IMR-90 (cell line): Measurements from ENCODE around the gene HLA-C. TPM values are rescaled to one million over a fixed set of nuclear protein-coding genes. Genes with fewer than 3 reads are reported as not detected.

ENCODE experiments used
- ATAC-seq: fragments of 200-7000 bp; cut with Tn5 transposase; 2 replicates; pipeline ENCODE4 v1.9.1; 2020; ENCODE audit warnings: low read depth, mild to moderate bottlenecking, moderate library complexity
- BruUV-seq: library from RNA; stranded (reverse); fragments of 400-500 nt; replicated peaks from 2 replicates; lab custom pipeline; 2021; lab: Mats Ljungman, UMichigan
- CTCF ChIA-PET: fragments of 300-600 bp; formaldehyde crosslinking; extraction: SDS; loops from one replicate; lab custom pipeline; 2021; ENCODE audit warnings: antibody characterized with exemption; lab: Yijun Ruan, JAX
- POLR2A ChIA-PET: fragments of 300-600 bp; sonication (Branson Sonifier 250); formaldehyde crosslinking; loops from one replicate; lab custom pipeline; 2022; ENCODE audit warnings: antibody characterized with exemption; ENCODE audit not compliant: unreplicated experiment; lab: Charles Lee
- DNase-seq: peaks from one replicate; pipeline ENCODE4 v3.0.0; 2013
- H2AFZ ChIP-seq: replicated peaks from 2 replicates; pipeline ENCODE3; 2013; ENCODE audit warnings: low read length, mild to moderate bottlenecking; ENCODE audit not compliant: poor library complexity
- H2AK5ac ChIP-seq: 2 replicates; pipeline ENCODE4 v1.6.1; 2013; ENCODE audit warnings: low read depth, low read length, inconsistent platforms
- H2AK9ac ChIP-seq: replicated peaks from 2 replicates; pipeline ENCODE3; 2013; ENCODE audit warnings: mild to moderate bottlenecking, low read depth, low read length, moderate library complexity; ENCODE audit not compliant: poor library complexity
- H2BK120ac ChIP-seq: 2 replicates; pipeline ENCODE4 v1.6.1; 2013; ENCODE audit warnings: low read depth, low read length, inconsistent platforms
- H2BK15ac ChIP-seq: 3 replicates; pipeline ENCODE4 v1.6.1; 2013; ENCODE audit warnings: low read depth, low read length, inconsistent platforms
- H2BK20ac ChIP-seq: 2 replicates; pipeline ENCODE4 v1.6.1; 2013; ENCODE audit warnings: low read depth, mild to moderate bottlenecking, inconsistent platforms, low read length, moderate library complexity
- H2BK5ac ChIP-seq: 2 replicates; pipeline ENCODE4 v1.6.1; 2013; ENCODE audit warnings: mild to moderate bottlenecking, low read depth, low read length, inconsistent platforms; ENCODE audit not compliant: poor library complexity, severe bottlenecking
- H3K14ac ChIP-seq: replicated peaks from 2 replicates; pipeline ENCODE4 v1.6.1; 2013; ENCODE audit warnings: low read depth, low read length, inconsistent platforms
- H3K18ac ChIP-seq: 2 replicates; pipeline ENCODE4 v1.6.1; 2013; ENCODE audit warnings: low read depth, low read length, control low read depth
- H3K23ac ChIP-seq: 2 replicates; pipeline ENCODE4 v1.6.1; 2013; ENCODE audit warnings: low read depth, low read length, inconsistent platforms
- H3K27ac ChIP-seq: 2 replicates; pipeline ENCODE4 v1.5.1; 2013; ENCODE audit warnings: mild to moderate bottlenecking, control low read depth, low read length; ENCODE audit not compliant: insufficient read depth
- H3K27me3 ChIP-seq: 2 replicates; pipeline ENCODE4 v1.6.1; 2013; ENCODE audit warnings: low read length; ENCODE audit not compliant: control insufficient read depth, insufficient read depth
- H3K36me3 ChIP-seq: 2 replicates; pipeline ENCODE4 v1.6.1; 2013; ENCODE audit warnings: low read length, mixed read lengths; ENCODE audit not compliant: control insufficient read depth, insufficient read depth
- H3K4ac ChIP-seq: 2 replicates; pipeline ENCODE4 v1.6.1; 2013; ENCODE audit warnings: low read depth, low read length, inconsistent platforms
- H3K4me1 ChIP-seq: 2 replicates; pipeline ENCODE4 v1.6.1; 2013; ENCODE audit warnings: low read length, mixed read lengths; ENCODE audit not compliant: control insufficient read depth, insufficient read depth
- H3K4me2 ChIP-seq: 2 replicates; pipeline ENCODE4 v1.6.1; 2013; ENCODE audit warnings: low read depth, mild to moderate bottlenecking, control low read depth, low read length, moderate library complexity
- H3K4me3 ChIP-seq: 2 replicates; pipeline ENCODE4 v1.5.1; 2013; ENCODE audit warnings: low read depth, mild to moderate bottlenecking, control low read depth, low read length, moderate library complexity; ENCODE audit not compliant: insufficient read depth
- H3K56ac ChIP-seq: 2 replicates; pipeline ENCODE4 v1.6.1; 2013; ENCODE audit warnings: low read length, inconsistent platforms; ENCODE audit not compliant: insufficient read depth; ENCODE audit errors: extremely low read depth
- H3K79me1 ChIP-seq, 2 experiments: 2 replicates each; pipeline ENCODE4 v1.6.1; 2013; ENCODE audit warnings: low read length in 2 of 2, inconsistent platforms in 1 of 2, low read depth in 1 of 2
- H3K9ac ChIP-seq: 2 replicates; pipeline ENCODE4 v1.6.1; 2013; ENCODE audit warnings: low read depth, low read length, control low read depth
- H3K9me1 ChIP-seq: 2 replicates; pipeline ENCODE4 v1.6.1; 2013; ENCODE audit warnings: low read length, inconsistent platforms; ENCODE audit not compliant: insufficient read depth
- H3K9me3 ChIP-seq: 2 replicates; pipeline ENCODE4 v1.6.1; 2013; ENCODE audit warnings: low read length; ENCODE audit not compliant: control insufficient read depth, insufficient read depth
- H4K20me1 ChIP-seq: 2 replicates; pipeline ENCODE4 v1.6.1; 2013; ENCODE audit warnings: low read length, inconsistent platforms; ENCODE audit not compliant: insufficient read depth
- H4K5ac ChIP-seq: 2 replicates; pipeline ENCODE4 v1.6.1; 2013; ENCODE audit warnings: mild to moderate bottlenecking, low read depth, low read length, control low read depth
- H4K8ac ChIP-seq, 2 experiments: 2 replicates each; pipeline ENCODE4 v1.6.1; 2013; ENCODE audit warnings: low read depth in 2 of 2, low read length in 2 of 2, control low read depth in 1 of 2, inconsistent platforms in 1 of 2
- H4K91ac ChIP-seq: 2 replicates; pipeline ENCODE4 v1.6.1; 2013; ENCODE audit warnings: low read depth, low read length, inconsistent platforms; ENCODE audit not compliant: insufficient read depth
- BHLHE40 ChIP-seq: fragments of 150-350 bp; IDR thresholded peaks from 2 replicates; pipeline ENCODE4 v1.6.1; 2016; ENCODE audit warnings: mild to moderate bottlenecking, low read depth, low read length
- CEBPB ChIP-seq: IDR thresholded peaks from 2 replicates; pipeline ENCODE4 v1.6.1; 2012; ENCODE audit warnings: low read depth, low read length, improper control_type of control experiment
- MAZ ChIP-seq: IDR thresholded peaks from 2 replicates; pipeline ENCODE4 v1.6.1; 2012; ENCODE audit warnings: low read depth, mild to moderate bottlenecking, low read length, improper control_type of control experiment, moderate library complexity, borderline replicate concordance
- MXI1 ChIP-seq: IDR thresholded peaks from 2 replicates; pipeline ENCODE4 v1.6.1; 2012; ENCODE audit warnings: low read depth, mild to moderate bottlenecking, low read length, moderate library complexity, borderline replicate concordance
- NFE2L2 ChIP-seq: fragments of 150-350 bp; IDR thresholded peaks from 2 replicates; pipeline ENCODE4 v1.6.1; 2016; ENCODE audit warnings: low read depth, mild to moderate bottlenecking, low read length
- RFX5 ChIP-seq: IDR thresholded peaks from 2 replicates; pipeline ENCODE4 v1.8.0; 2012; ENCODE audit warnings: low read depth, mild to moderate bottlenecking, low read length, moderate library complexity
- USF2 ChIP-seq: fragments of 150-350 bp; IDR thresholded peaks from 2 replicates; pipeline ENCODE4 v1.6.1; 2017; ENCODE audit warnings: mild to moderate bottlenecking, antibody characterized with exemption, low read length, low read depth
- WGBS, 2 experiments: methylation state at CpG; one replicate each; pipeline versions ENCODE4 v1.1.5 to v1.1.7; 2013; ENCODE audit warnings: missing lambda C conversion rate in 2 of 2; ENCODE audit not compliant: insufficient read length in 1 of 2; ENCODE audit errors: extremely low coverage in 2 of 2; 5-methylcytosine and 5-hydroxymethylcytosine counted together
- dilution Hi-C: fragments of 300-500 bp; cut with HindIII; formaldehyde crosslinking; loops from one replicate; pipeline ENCODE4 v1.14.3; 2018; ENCODE audit warnings: low sequenced_read_pairs; ENCODE audit not compliant: unreplicated experiment
- in situ Hi-C: fragments of 300-500 bp; cut with MboI; formaldehyde crosslinking; loops from 3 replicates; pipeline ENCODE4 v1.14.3; 2019; ENCODE audit warnings: low sequenced_read_pairs, inconsistent platforms, mixed read lengths
- intact Hi-C: fragments of 100-400 bp; cut with micrococcal nuclease; formaldehyde crosslinking; loops from 2 replicates; pipeline ENCODE4 v1.10.0; 2022
- polyA plus RNA-seq, 3 experiments: library from polyadenylated mRNA; depleted of rRNA; stranded (reverse); fragments of >200 nt; gene quantifications; 2 replicates each; pipeline ENCODE4 v1.2.3, GENCODE V29; 2012; ENCODE audit warnings: low replicate concordance in 1 of 3
- total RNA-seq: library from RNA; depleted of rRNA; stranded (reverse); fragments of >200 nt; gene quantifications from 2 replicates; pipeline ENCODE4 v1.2.3, GENCODE V29; 2012
- TF ChIP-seq, protein P1 (sequence below): conservative IDR thresholded peaks from 2 replicates; pipeline ENCODE4 v1.5.1; 2012; ENCODE audit warnings: mild to moderate bottlenecking, low read depth, low read length, improper control_type of control experiment
- TF ChIP-seq, protein P2 (sequence below): fragments of 150-350 bp; IDR thresholded peaks from 2 replicates; pipeline ENCODE4 v1.6.1; 2016; ENCODE audit warnings: low read depth, mild to moderate bottlenecking, low read length, moderate library complexity, borderline replicate concordance

Gene HLA-C
- total and polyA plus RNA-seq, 2 of the 4 experiments (the other 2 are of a cell fraction): 8.8 to 87.3 TPM

GRCh38 chr6:31317036-31317435, 45.1 kb upstream of the HLA-C start:
- no peak overlapping the region for H3K9ac ChIP-seq
- H4K91ac ChIP-seq: no peak overlapping the region
- no peak overlapping the region for H3K4ac ChIP-seq
- H3K9me1 ChIP-seq: no peaks in the 10 kb centered on the region
- ChIA-PET CTCF (no interaction called here), POLR2A (no interaction called here)
- H2AK9ac ChIP-seq: no peak overlapping the region
- H2AFZ ChIP-seq: no peak overlapping the region
- TF ChIP-seq, protein P1, sequence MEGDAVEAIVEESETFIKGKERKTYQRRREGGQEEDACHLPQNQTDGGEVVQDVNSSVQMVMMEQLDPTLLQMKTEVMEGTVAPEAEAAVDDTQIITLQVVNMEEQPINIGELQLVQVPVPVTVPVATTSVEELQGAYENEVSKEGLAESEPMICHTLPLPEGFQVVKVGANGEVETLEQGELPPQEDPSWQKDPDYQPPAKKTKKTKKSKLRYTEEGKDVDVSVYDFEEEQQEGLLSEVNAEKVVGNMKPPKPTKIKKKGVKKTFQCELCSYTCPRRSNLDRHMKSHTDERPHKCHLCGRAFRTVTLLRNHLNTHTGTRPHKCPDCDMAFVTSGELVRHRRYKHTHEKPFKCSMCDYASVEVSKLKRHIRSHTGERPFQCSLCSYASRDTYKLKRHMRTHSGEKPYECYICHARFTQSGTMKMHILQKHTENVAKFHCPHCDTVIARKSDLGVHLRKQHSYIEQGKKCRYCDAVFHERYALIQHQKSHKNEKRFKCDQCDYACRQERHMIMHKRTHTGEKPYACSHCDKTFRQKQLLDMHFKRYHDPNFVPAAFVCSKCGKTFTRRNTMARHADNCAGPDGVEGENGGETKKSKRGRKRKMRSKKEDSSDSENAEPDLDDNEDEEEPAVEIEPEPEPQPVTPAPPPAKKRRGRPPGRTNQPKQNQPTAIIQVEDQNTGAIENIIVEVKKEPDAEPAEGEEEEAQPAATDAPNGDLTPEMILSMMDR: no peak
- TF ChIP-seq NFE2L2 (no peak), MXI1 (no peak), USF2 (no peak), BHLHE40 (no peak), CEBPB (no peak), MAZ (no peak), RFX5 (no peak)
- TF ChIP-seq, protein P2, sequence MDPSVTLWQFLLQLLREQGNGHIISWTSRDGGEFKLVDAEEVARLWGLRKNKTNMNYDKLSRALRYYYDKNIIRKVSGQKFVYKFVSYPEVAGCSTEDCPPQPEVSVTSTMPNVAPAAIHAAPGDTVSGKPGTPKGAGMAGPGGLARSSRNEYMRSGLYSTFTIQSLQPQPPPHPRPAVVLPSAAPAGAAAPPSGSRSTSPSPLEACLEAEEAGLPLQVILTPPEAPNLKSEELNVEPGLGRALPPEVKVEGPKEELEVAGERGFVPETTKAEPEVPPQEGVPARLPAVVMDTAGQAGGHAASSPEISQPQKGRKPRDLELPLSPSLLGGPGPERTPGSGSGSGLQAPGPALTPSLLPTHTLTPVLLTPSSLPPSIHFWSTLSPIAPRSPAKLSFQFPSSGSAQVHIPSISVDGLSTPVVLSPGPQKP: no peak
- WGBS, 2 experiments: no CpG with 5 or more reads among the region's 2 CpGs
- H3K4me3 ChIP-seq: no peak overlapping the region
- no peak overlapping the region for H2BK20ac ChIP-seq
- no peak for DNase-seq
- no peak overlapping the region for H3K23ac ChIP-seq
- no peak overlapping the region for H2BK5ac ChIP-seq
- H3K4me2 ChIP-seq: no peak overlapping the region
- no peak overlapping the region for H3K18ac ChIP-seq
- dilution Hi-C loops (no loop called here), in situ Hi-C loops (no loop called here), intact Hi-C loops (no loop called here)
- H3K9me3 ChIP-seq: no peaks in the 10 kb centered on the region; the same call in 1 of the 2 replicates
- no peak overlapping the region for H2BK120ac ChIP-seq
- no peaks in the 10 kb centered on the region for H4K20me1 ChIP-seq
- no TSS peak for BruUV-seq
- no peak overlapping the region for H4K8ac ChIP-seq
- no peak overlapping the region for H2AK5ac ChIP-seq
- no peaks in the 10 kb centered on the region for H3K79me1 ChIP-seq
- H3K4me1 ChIP-seq: no peaks in the 10 kb centered on the region
- H3K36me3 ChIP-seq: no peaks in the 10 kb centered on the region
- H4K5ac ChIP-seq: no peak overlapping the region
- H3K27ac ChIP-seq: no peak overlapping the region
- no peak overlapping the region for H3K14ac ChIP-seq
- peaks cover 22% of the 10 kb centered on the region for H3K27me3 ChIP-seq
- H3K56ac ChIP-seq: no peak overlapping the region
- H2BK15ac ChIP-seq: no peak overlapping the region
- no peak for ATAC-seq
